H9 (cell line): ENCODE results near the gene GAREM2. TPM values are rescaled to one million over a fixed set of nuclear protein-coding genes. Genes with fewer than 3 reads are reported as not detected.

Experiments
- DNase-seq: peaks from one replicate; pipeline ENCODE4 v3.0.0-alpha.2; 2017
- H2AFZ ChIP-seq: one replicate; pipeline ENCODE4 v1.6.1; 2013; ENCODE audit warnings: mild to moderate bottlenecking, low read length, control low read depth, moderate library complexity
- H2AK5ac ChIP-seq: 2 replicates; pipeline ENCODE4 v1.6.1; 2013; ENCODE audit warnings: low read length, control low read depth, mixed read lengths; ENCODE audit not compliant: insufficient read length
- H2BK120ac ChIP-seq: one replicate; pipeline ENCODE4 v1.6.1; 2013; ENCODE audit warnings: low read depth, mild to moderate bottlenecking, low read length, control low read depth, inconsistent platforms; ENCODE audit not compliant: poor library complexity, severe bottlenecking
- H2BK12ac ChIP-seq: 2 replicates; pipeline ENCODE4 v1.6.1; 2013; ENCODE audit warnings: low read length, control low read depth, mixed read lengths, low read depth; ENCODE audit not compliant: insufficient read length
- H2BK15ac ChIP-seq: 2 replicates; pipeline ENCODE4 v1.6.1; 2013; ENCODE audit warnings: low read depth, low read length, control low read depth
- H2BK20ac ChIP-seq: one replicate; pipeline ENCODE4 v1.6.1; 2013; ENCODE audit warnings: low read depth, mild to moderate bottlenecking, low read length, control low read depth, inconsistent platforms; ENCODE audit not compliant: poor library complexity, severe bottlenecking
- H2BK5ac ChIP-seq: 2 replicates; pipeline ENCODE4 v1.6.1; 2013; ENCODE audit warnings: low read length, control low read depth, mixed read lengths; ENCODE audit not compliant: insufficient read length
- H3K14ac ChIP-seq: 2 replicates; pipeline ENCODE4 v1.6.1; 2013; ENCODE audit warnings: low read length, control low read depth; ENCODE audit not compliant: insufficient read depth
- H3K18ac ChIP-seq: 2 replicates; pipeline ENCODE4 v1.6.1; 2013; ENCODE audit warnings: low read depth, mild to moderate bottlenecking, mixed read lengths, low read length, control low read depth; ENCODE audit not compliant: insufficient read length
- H3K23ac ChIP-seq: 2 replicates; pipeline ENCODE4 v1.6.1; 2013; ENCODE audit warnings: low read length, control low read depth, mixed read lengths, low read depth; ENCODE audit not compliant: insufficient read length
- H3K23me2 ChIP-seq: 2 replicates; pipeline ENCODE4 v1.6.1; 2013; ENCODE audit warnings: low read depth, mild to moderate bottlenecking, mixed read lengths, low read length, control low read depth; ENCODE audit not compliant: insufficient read length, poor library complexity, severe bottlenecking
- H3K27ac ChIP-seq: 2 replicates; pipeline ENCODE4 v1.5.1; 2013; ENCODE audit warnings: low read length, control low read depth, mixed read lengths, low read depth; ENCODE audit not compliant: insufficient read length
- H3K27me3 ChIP-seq: 2 replicates; pipeline ENCODE4 v1.6.1; 2013; ENCODE audit warnings: low read length, control low read depth, inconsistent platforms; ENCODE audit not compliant: insufficient read depth
- H3K4ac ChIP-seq: 2 replicates; pipeline ENCODE4 v1.6.1; 2013; ENCODE audit warnings: low read depth, mild to moderate bottlenecking, control low read depth, inconsistent platforms, low read length, moderate library complexity
- H3K4me1 ChIP-seq: 2 replicates; pipeline ENCODE4 v1.6.1; 2013; ENCODE audit warnings: low read length, control low read depth, inconsistent platforms; ENCODE audit not compliant: insufficient read depth
- H3K4me2 ChIP-seq: 2 replicates; pipeline ENCODE4 v1.6.1; 2013; ENCODE audit warnings: low read length, control low read depth, mixed read lengths; ENCODE audit not compliant: insufficient read length, insufficient read depth
- H3K56ac ChIP-seq: 2 replicates; pipeline ENCODE4 v1.6.1; 2013; ENCODE audit warnings: low read depth, mild to moderate bottlenecking, mixed read lengths, low read length, control low read depth; ENCODE audit not compliant: insufficient read length
- H3K79me1 ChIP-seq: 2 replicates; pipeline ENCODE4 v1.6.1; 2013; ENCODE audit warnings: low read depth, mild to moderate bottlenecking, moderate library complexity, low read length, control low read depth, inconsistent platforms; ENCODE audit not compliant: insufficient read depth, poor library complexity, severe bottlenecking
- H3K79me2 ChIP-seq: 2 replicates; pipeline ENCODE4 v1.6.1; 2013; ENCODE audit warnings: low read length, control low read depth, inconsistent platforms; ENCODE audit not compliant: insufficient read depth
- H3K9ac ChIP-seq: 2 replicates; pipeline ENCODE4 v1.6.1; 2013; ENCODE audit warnings: low read length, control low read depth, mixed read lengths; ENCODE audit not compliant: insufficient read length; ENCODE audit errors: extremely low read depth
- H3K9me3 ChIP-seq: one replicate; pipeline ENCODE4 v1.6.1; 2013; ENCODE audit warnings: low read depth, low read length, inconsistent platforms; ENCODE audit not compliant: control insufficient read depth
- H3T11ph ChIP-seq: one replicate; pipeline ENCODE4 v1.6.1; 2013; ENCODE audit warnings: mild to moderate bottlenecking, low read length, control low read depth, inconsistent platforms
- H4K20me1 ChIP-seq: one replicate; pipeline ENCODE4 v1.6.1; 2013; ENCODE audit not compliant: control insufficient read depth, insufficient read length, insufficient read depth
- H4K5ac ChIP-seq: 2 replicates; pipeline ENCODE4 v1.6.1; 2013; ENCODE audit warnings: low read depth, mild to moderate bottlenecking, mixed read lengths, low read length, control low read depth; ENCODE audit not compliant: insufficient read length
- H4K8ac ChIP-seq: replicated peaks from 2 replicates; pipeline ENCODE4 v1.6.1; 2013; ENCODE audit warnings: low read length, control low read depth, mixed read lengths, low read depth; ENCODE audit not compliant: insufficient read length
- H4K91ac ChIP-seq: 2 replicates; pipeline ENCODE4 v1.6.1; 2013; ENCODE audit warnings: low read depth, mild to moderate bottlenecking, moderate library complexity, mixed read lengths, low read length, control low read depth; ENCODE audit not compliant: insufficient read length
- H3K27ac Mint-ChIP-seq, 3 experiments: 2 replicates in 2 of 3; 3 replicates in 1 of 3; pipeline ENCODE4 v1.8.0; 2020 to 2021; ENCODE audit warnings: mixed read lengths in 3 of 3, mild to moderate bottlenecking in 1 of 3, moderate library complexity in 1 of 3
- H3K27me3 Mint-ChIP-seq: 2 replicates; pipeline ENCODE4 v1.8.0; 2021; ENCODE audit warnings: low read depth, mild to moderate bottlenecking, moderate library complexity, mixed read lengths
- H3K36me3 Mint-ChIP-seq, 3 experiments: 2 replicates in 2 of 3; 3 replicates in 1 of 3; pipeline ENCODE4 v1.8.0; 2020 to 2021; ENCODE audit warnings: low read depth in 3 of 3, mixed read lengths in 3 of 3; ENCODE audit not compliant: insufficient read depth in 1 of 3
- H3K4me1 Mint-ChIP-seq, 2 experiments: 2 replicates each; pipeline ENCODE4 v1.8.0; 2020; ENCODE audit warnings: mixed read lengths in 2 of 2
- H3K4me3 Mint-ChIP-seq, 2 experiments: 2 replicates in 1 of 2; 3 replicates in 1 of 2; pipeline ENCODE4 v1.8.0; 2020 to 2021; ENCODE audit warnings: mild to moderate bottlenecking in 2 of 2, mixed read lengths in 2 of 2, moderate library complexity in 1 of 2
- H3K9me3 Mint-ChIP-seq, 2 experiments: 2 replicates in 1 of 2; 3 replicates in 1 of 2; pipeline ENCODE4 v1.8.0; 2020; ENCODE audit warnings: mild to moderate bottlenecking in 2 of 2, mixed read lengths in 2 of 2, moderate library complexity in 1 of 2
- WGBS: extraction: QIAGEN DNeasy Blood & Tissue Kit; methylation state at CpG from one replicate; pipeline ENCODE4 v1.1.7; 2013; ENCODE audit warnings: missing lambda C conversion rate, low lambda C conversion rate, mixed read lengths; ENCODE audit not compliant: insufficient read length; ENCODE audit errors: extremely low coverage; 5-methylcytosine and 5-hydroxymethylcytosine counted together
- total RNA-seq: library from RNA; stranded (reverse); gene quantifications from 2 replicates; pipeline ENCODE4 v1.2.1, GENCODE V29; 2021
- TF ChIP-seq, protein P1 (sequence below): fragments of 200-600 bp; sonication (generic); conservative IDR thresholded peaks from 3 replicates; pipeline ENCODE4 v1.8.0; 2021; ENCODE audit warnings: antibody characterized with exemption, mild to moderate bottlenecking

The GAREM2 gene
- total RNA-seq, 1 experiment from 2014 or later, result 14.4 TPM

DNA sequence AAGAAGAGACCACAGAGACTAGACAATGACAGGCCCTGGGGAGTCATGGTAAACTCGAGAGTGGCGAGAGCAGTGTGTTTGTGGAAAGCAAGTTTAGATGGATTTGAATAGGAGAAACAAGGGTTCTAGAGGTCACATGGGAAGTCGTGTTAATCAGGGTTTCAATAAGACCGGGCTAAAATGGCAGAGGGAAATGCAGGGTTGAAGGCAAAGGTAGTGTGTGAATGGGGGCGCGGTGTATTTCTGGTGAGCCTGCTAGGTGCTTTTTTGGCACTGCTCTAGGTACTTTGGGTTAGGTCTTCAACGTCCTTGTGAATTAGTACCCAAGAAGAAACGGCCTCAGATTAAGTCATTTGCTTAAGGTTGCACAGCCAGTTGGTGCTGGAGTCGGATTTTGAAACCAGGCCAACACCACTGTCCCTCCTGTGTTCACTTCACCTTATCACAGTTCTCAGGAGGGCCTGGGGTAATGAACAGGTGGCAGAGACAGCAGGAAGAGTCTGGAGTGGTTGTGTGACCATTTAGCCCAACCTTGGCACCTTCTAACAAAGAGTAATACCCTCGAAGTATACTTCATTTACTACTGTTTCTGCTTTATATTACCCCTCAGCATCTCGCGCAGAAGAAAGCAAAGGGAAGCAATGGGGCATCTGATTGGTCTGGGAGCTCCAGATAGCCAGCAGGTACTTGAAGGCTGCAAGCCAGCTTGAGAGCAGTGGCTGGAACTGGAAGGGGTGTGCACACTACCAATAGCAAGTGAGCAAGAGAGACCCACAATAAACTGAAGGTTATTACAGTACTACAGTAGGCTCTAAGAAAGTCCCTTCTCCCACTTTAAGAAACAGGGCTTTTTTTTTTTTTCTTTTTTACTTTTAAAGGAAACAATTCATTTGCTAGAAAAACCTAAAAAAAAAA lies 33.4 kb upstream of the GAREM2 start:
- no peak for DNase-seq
- Histone ChIP-seq H2BK15ac (no peak overlapping the region), H4K91ac (no peak overlapping the region), H3K4me1 (no peaks in the 10 kb centered on the region; the same call in 1 of the 2 replicates), H2AK5ac (no peak overlapping the region), H3K23ac (no peak overlapping the region), H3K9me3 (no peaks in the 10 kb centered on the region), H3K27ac (no peak overlapping the region), H3K23me2 (no peaks in the 10 kb centered on the region), H4K8ac (no peak overlapping the region), H3K18ac (no peak overlapping the region), H3K79me2 (no peaks in the 10 kb centered on the region), H4K20me1 (no peaks in the 10 kb centered on the region), H2BK12ac (no peak overlapping the region), H3K27me3 (no peaks in the 10 kb centered on the region), H3K4me2 (no peak overlapping the region), H2BK5ac (no peak overlapping the region), H3K14ac (no peak overlapping the region; the same call in 1 of the 2 replicates), H3T11ph (no peak overlapping the region), H2AFZ (no peak overlapping the region), H3K4ac (no peak overlapping the region), H3K9ac (no peak overlapping the region), H3K79me1 (no peaks in the 10 kb centered on the region), H2BK20ac (no peak overlapping the region), H4K5ac (no peak overlapping the region), H2BK120ac (no peak overlapping the region), H3K56ac (no peak overlapping the region)
- H3K4me3 Mint-ChIP-seq, result no peak overlapping the region
- TF ChIP-seq, protein P1, sequence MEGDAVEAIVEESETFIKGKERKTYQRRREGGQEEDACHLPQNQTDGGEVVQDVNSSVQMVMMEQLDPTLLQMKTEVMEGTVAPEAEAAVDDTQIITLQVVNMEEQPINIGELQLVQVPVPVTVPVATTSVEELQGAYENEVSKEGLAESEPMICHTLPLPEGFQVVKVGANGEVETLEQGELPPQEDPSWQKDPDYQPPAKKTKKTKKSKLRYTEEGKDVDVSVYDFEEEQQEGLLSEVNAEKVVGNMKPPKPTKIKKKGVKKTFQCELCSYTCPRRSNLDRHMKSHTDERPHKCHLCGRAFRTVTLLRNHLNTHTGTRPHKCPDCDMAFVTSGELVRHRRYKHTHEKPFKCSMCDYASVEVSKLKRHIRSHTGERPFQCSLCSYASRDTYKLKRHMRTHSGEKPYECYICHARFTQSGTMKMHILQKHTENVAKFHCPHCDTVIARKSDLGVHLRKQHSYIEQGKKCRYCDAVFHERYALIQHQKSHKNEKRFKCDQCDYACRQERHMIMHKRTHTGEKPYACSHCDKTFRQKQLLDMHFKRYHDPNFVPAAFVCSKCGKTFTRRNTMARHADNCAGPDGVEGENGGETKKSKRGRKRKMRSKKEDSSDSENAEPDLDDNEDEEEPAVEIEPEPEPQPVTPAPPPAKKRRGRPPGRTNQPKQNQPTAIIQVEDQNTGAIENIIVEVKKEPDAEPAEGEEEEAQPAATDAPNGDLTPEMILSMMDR, result no peak
- H3K27ac Mint-ChIP-seq, result peak overlapping the region in 2 of 3 experiments; percentile 68 to 86; a peak in 3 of 7 replicates
- peaks cover 6 to 13% of the 10 kb centered on the region in 2 experiments for H3K4me1 Mint-ChIP-seq
- peaks cover 1% of the 10 kb centered on the region; the same call in 1 of the 2 replicates for H3K27me3 Mint-ChIP-seq
- peaks cover 5 to 22% (median 15%) of the 10 kb centered on the region in 3 experiments; a peak in 6 of 7 replicates for H3K36me3 Mint-ChIP-seq
- no CpG with 5 or more reads among the region's 12 CpGs for WGBS
- no peaks in the 10 kb centered on the region for H3K9me3 Mint-ChIP-seq
